ENCODE measurements around the gene NPIPB5. TPM values are rescaled to one million over a fixed set of nuclear protein-coding genes. Genes with fewer than 3 reads are reported as not detected.
"Not testable (repeated sequence)": the region's sequence is repeated elsewhere in the genome, so short reads cannot be mapped to it uniquely, and the experiment has no call there.

Gene NPIPB5
- 100 to 1,000 TPM; 228 to 230 TPM for total RNA-seq
- long read RNA-seq, donor 1, partial matches to known transcripts, result 0 of 13 reads
- long read RNA-seq, donor 1, other reads (novel, unspliced or antisense), result 13 of 13 reads
- long read RNA-seq, donor 2, partial matches to known transcripts, result 1 of 5 reads
- long read RNA-seq, donor 2, other reads (novel, unspliced or antisense), result 4 of 5 reads

- intact Hi-C loops (cut with DNase I); DNase-seq (ENCODE audit: low spot score): not testable (repeated sequence)
Measured at GRCh38 chr16:22510591-22510990, at the start of gene NPIPB5. TSS of gene NPIPB5 (plus strand) at chr16:22510891. CDS start at chr16:22513802, 2,911 bp downstream.

GRCh38 chr16:22468846-22469245 lies 41.8 kb upstream of the NPIPB5 start:
- intact Hi-C loops (cut with DNase I), result not testable (repeated sequence)
- DNase-seq (ENCODE audit: low spot score), result peak; percentile 41

- not testable (repeated sequence) for DNase-seq (ENCODE audit: low spot score)
Measured at GRCh38 chr16:22537996-22538395, 27.3 kb downstream of the NPIPB5 start.

GRCh38 chr16:22544809-22545208 lies 34.1 kb downstream of the NPIPB5 start:
- intact Hi-C loops (cut with DNase I), result not testable (repeated sequence)

More at GRCh38 chr16:22537996-22538395, 27.3 kb downstream of the NPIPB5 start:
- intact Hi-C loops (cut with DNase I), result not testable (repeated sequence)

GRCh38 chr16:22546630-22547029 lies 35.9 kb downstream of the NPIPB5 start:
- not testable (repeated sequence) for DNase-seq (ENCODE audit: low spot score)

More at GRCh38 chr16:22544809-22545208, 34.1 kb downstream of the NPIPB5 start:
- not testable (repeated sequence) for DNase-seq (ENCODE audit: low spot score)

GRCh38 chr16:22547170-22547765 lies 36.6 kb downstream of the NPIPB5 start:
- DNase-seq (ENCODE audit: low spot score); intact Hi-C loops (cut with DNase I): not testable (repeated sequence)

More at GRCh38 chr16:22546630-22547029, 35.9 kb downstream of the NPIPB5 start:
- intact Hi-C loops (cut with DNase I), result not testable (repeated sequence)

GRCh38 chr16:22549853-22550252 lies 39.2 kb downstream of the NPIPB5 start:
- intact Hi-C loops (cut with DNase I), result not testable (repeated sequence)
- peak; percentile 29 for DNase-seq (ENCODE audit: low spot score)

- peak; percentile 45 for DNase-seq (ENCODE audit: low spot score)
- intact Hi-C loops (cut with DNase I), result not testable (repeated sequence)
Measured at GRCh38 chr16:22551143-22551542, 40.5 kb downstream of the NPIPB5 start.

GRCh38 chr16:22551651-22552050 lies 41.0 kb downstream of the NPIPB5 start:
- DNase-seq (ENCODE audit: low spot score), result peak; percentile 73
- intact Hi-C loops (cut with DNase I), result not testable (repeated sequence)

GRCh38 chr16:22556759-22557158 lies 46.1 kb downstream of the NPIPB5 start:
- DNase-seq (ENCODE audit: low spot score); intact Hi-C loops (cut with DNase I): not testable (repeated sequence)

Other genes with a start within 250 kb of the NPIPB5 start
- gene POLR3E, start 213.5 kb upstream of the NPIPB5 start, total RNA-seq, result 10 to 100 TPM; 28.6 to 33.0 TPM
- 10 to 100 TPM; 28.9 to 40.0 TPM for gene CDR2, start 136.3 kb upstream of the NPIPB5 start, total RNA-seq